Neural progenitor cell (in vitro differentiated cells): Measurements from ENCODE around the gene POLA2. TPM values are rescaled to one million over a fixed set of nuclear protein-coding genes. Genes with fewer than 3 reads are reported as not detected.

Experiments used
- DNase-seq: peaks from one replicate; pipeline ENCODE4 v3.0.0-alpha.2; 2016; ENCODE audit warnings: low spot score
- H2AFZ ChIP-seq: fragments of 200-600 bp; sonication (generic); replicated peaks from 2 replicates; pipeline ENCODE4 v1.6.1; 2016; ENCODE audit warnings: antibody characterized with exemption
- H3F3A ChIP-seq: fragments of 200-600 bp; sonication (generic); 2 replicates; pipeline ENCODE4 v1.6.1; 2016; ENCODE audit warnings: antibody characterized with exemption, low read depth
- H3K27ac ChIP-seq: fragments of 200-600 bp; sonication (generic); 2 replicates; pipeline ENCODE4 v1.5.1; 2016; ENCODE audit warnings: mild to moderate bottlenecking
- H3K27me3 ChIP-seq: fragments of 200-600 bp; sonication (generic); 2 replicates; pipeline ENCODE4 v1.6.1; 2016; ENCODE audit warnings: mild to moderate bottlenecking, moderate library complexity
- H3K36me3 ChIP-seq: fragments of 200-600 bp; sonication (generic); 2 replicates; pipeline ENCODE4 v1.5.1; 2016
- H3K4me1 ChIP-seq: fragments of 200-600 bp; sonication (generic); 2 replicates; pipeline ENCODE4 v1.6.1; 2016; ENCODE audit warnings: mixed run types
- H3K4me2 ChIP-seq: fragments of 200-600 bp; sonication (generic); 2 replicates; pipeline ENCODE4 v1.6.1; 2016
- H3K4me3 ChIP-seq: fragments of 200-600 bp; sonication (generic); 2 replicates; pipeline ENCODE4 v1.5.1; 2016
- H3K79me2 ChIP-seq: fragments of 200-600 bp; sonication (generic); 2 replicates; pipeline ENCODE4 v1.6.1; 2016; ENCODE audit warnings: low read depth
- H3K9ac ChIP-seq: fragments of 200-600 bp; sonication (generic); 2 replicates; pipeline ENCODE4 v1.6.1; 2016
- H3K9me3 ChIP-seq: fragments of 200-600 bp; sonication (generic); 2 replicates; pipeline ENCODE4 v1.5.1; 2016; ENCODE audit warnings: low read depth
- H4K20me1 ChIP-seq: fragments of 200-600 bp; sonication (generic); 2 replicates; pipeline ENCODE4 v1.6.1; 2016; ENCODE audit warnings: low read depth
- H3K27ac Mint-ChIP-seq: 3 replicates; pipeline ENCODE4 v1.8.0; 2021; ENCODE audit warnings: mixed read lengths
- H3K27me3 Mint-ChIP-seq: 2 replicates; pipeline ENCODE4 v1.8.0; 2022; ENCODE audit warnings: low read depth, mild to moderate bottlenecking, inconsistent platforms, moderate library complexity, mixed read lengths; ENCODE audit not compliant: insufficient read depth
- H3K36me3 Mint-ChIP-seq: 3 replicates; pipeline ENCODE4 v1.8.0; 2021; ENCODE audit warnings: mixed read lengths
- H3K4me1 Mint-ChIP-seq: 3 replicates; pipeline ENCODE4 v1.8.0; 2021; ENCODE audit warnings: mixed read lengths
- H3K4me3 Mint-ChIP-seq: 3 replicates; pipeline ENCODE4 v1.8.0; 2021; ENCODE audit warnings: mild to moderate bottlenecking, moderate library complexity, mixed read lengths
- H3K9me3 Mint-ChIP-seq: 3 replicates; pipeline ENCODE4 v1.8.0; 2020; ENCODE audit warnings: mixed read lengths
- EZH2 ChIP-seq: fragments of 200-600 bp; sonication (generic); IDR thresholded peaks from 2 replicates; pipeline ENCODE4 v1.6.1; 2017; ENCODE audit warnings: antibody characterized with exemption, mild to moderate bottlenecking, moderate library complexity
- EZH2phosphoT487 ChIP-seq: fragments of 200-600 bp; sonication (generic); IDR thresholded peaks from 2 replicates; pipeline ENCODE4 v1.6.1; 2017; ENCODE audit warnings: antibody characterized with exemption
- total RNA-seq: library from RNA; depleted of rRNA; stranded (reverse); fragments of >200 nt; gene quantifications from 2 replicates; pipeline ENCODE4 v1.2.3, GENCODE V29; 2015; ENCODE audit warnings: low replicate concordance
- TF ChIP-seq, protein P1 (sequence below): fragments of 200-600 bp; sonication (generic); IDR thresholded peaks from 2 replicates; pipeline ENCODE4 v1.5.1; 2017; ENCODE audit warnings: antibody characterized with exemption, mild to moderate bottlenecking

Gene POLA2
- total RNA-seq, 1 donor from 2014 or later = 33.3 TPM

DNA sequence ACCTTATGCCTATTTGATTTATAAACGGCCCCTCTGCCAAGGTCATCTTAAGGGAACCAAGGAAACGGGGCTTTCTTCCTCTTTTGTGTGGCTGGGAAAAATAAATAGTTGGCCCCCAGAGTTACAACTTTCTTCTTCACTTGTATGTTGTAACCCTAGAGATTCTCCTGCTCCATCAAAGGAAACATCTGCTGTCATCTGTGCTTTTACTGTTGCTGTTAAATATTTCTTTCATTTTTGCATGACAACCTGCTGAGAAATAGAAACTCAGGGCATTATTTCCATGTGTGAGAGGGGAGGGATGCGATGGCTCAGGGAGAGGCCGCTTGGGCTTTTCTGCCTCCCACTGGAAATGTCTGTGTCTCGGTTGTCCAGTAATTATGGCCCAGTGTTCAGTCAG, 31.1 kb downstream of the POLA2 start:
- H4K20me1 ChIP-seq = no peaks in the 10 kb centered on the region
- no peak overlapping the region for H3K27ac Mint-ChIP-seq
- no peaks in the 10 kb centered on the region for H3K27me3 ChIP-seq
- no peaks in the 10 kb centered on the region for H3K9me3 ChIP-seq
- H3K4me1 ChIP-seq = no peaks in the 10 kb centered on the region
- no peaks in the 10 kb centered on the region for H3F3A ChIP-seq
- H3K36me3 ChIP-seq = no peaks in the 10 kb centered on the region
- DNase-seq = no peak
- H3K4me3 ChIP-seq = no peak overlapping the region
- H3K9me3 Mint-ChIP-seq = no peaks in the 10 kb centered on the region
- H3K36me3 Mint-ChIP-seq = peaks cover 47% of the 10 kb centered on the region
- H3K9ac ChIP-seq = no peak overlapping the region
- no peak overlapping the region for H3K4me3 Mint-ChIP-seq
- H3K4me1 Mint-ChIP-seq = peaks cover 3% of the 10 kb centered on the region
- H3K27ac ChIP-seq = no peak overlapping the region
- TF ChIP-seq, protein P1, sequence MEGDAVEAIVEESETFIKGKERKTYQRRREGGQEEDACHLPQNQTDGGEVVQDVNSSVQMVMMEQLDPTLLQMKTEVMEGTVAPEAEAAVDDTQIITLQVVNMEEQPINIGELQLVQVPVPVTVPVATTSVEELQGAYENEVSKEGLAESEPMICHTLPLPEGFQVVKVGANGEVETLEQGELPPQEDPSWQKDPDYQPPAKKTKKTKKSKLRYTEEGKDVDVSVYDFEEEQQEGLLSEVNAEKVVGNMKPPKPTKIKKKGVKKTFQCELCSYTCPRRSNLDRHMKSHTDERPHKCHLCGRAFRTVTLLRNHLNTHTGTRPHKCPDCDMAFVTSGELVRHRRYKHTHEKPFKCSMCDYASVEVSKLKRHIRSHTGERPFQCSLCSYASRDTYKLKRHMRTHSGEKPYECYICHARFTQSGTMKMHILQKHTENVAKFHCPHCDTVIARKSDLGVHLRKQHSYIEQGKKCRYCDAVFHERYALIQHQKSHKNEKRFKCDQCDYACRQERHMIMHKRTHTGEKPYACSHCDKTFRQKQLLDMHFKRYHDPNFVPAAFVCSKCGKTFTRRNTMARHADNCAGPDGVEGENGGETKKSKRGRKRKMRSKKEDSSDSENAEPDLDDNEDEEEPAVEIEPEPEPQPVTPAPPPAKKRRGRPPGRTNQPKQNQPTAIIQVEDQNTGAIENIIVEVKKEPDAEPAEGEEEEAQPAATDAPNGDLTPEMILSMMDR = no peak
- no peak for TF ChIP-seq EZH2phosphoT487
- no peak for TF ChIP-seq EZH2
- H2AFZ ChIP-seq = no peak overlapping the region
- no peak overlapping the region for H3K4me2 ChIP-seq
- no peaks in the 10 kb centered on the region for H3K27me3 Mint-ChIP-seq
- H3K79me2 ChIP-seq = no peaks in the 10 kb centered on the region

DNA sequence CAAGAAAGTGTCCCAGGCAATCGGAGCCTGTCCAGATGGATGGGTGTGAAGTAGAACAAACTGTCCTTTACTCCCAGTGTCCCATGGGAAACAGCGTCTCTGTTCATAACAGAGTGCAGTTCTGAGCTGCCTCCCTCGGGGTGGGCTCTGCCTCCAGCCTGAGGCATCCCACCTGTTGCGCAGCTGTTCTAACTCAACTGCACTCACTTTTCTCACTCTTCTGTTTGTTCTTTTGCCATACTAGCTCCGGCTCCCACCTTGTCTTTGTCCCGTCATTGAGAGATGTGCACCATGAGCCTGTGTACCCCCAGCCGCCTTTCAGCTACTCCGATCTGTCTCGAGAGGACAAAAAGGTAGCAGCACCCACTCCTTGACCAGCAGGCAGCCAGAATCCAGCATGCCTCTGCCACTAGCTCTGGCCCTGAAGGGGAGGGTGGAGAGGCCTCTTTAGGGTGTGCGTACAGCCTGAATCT, 32.2 kb downstream of the POLA2 start:
- DNase-seq = no peak
- H3K36me3 Mint-ChIP-seq = peaks cover 46% of the 10 kb centered on the region
- Histone ChIP-seq H3K79me2 (no peaks in the 10 kb centered on the region), H2AFZ (no peak overlapping the region), H3K4me3 (no peak overlapping the region), H3K4me1 (no peaks in the 10 kb centered on the region), H3F3A (no peaks in the 10 kb centered on the region), H3K27ac (no peak overlapping the region), H3K9me3 (no peaks in the 10 kb centered on the region), H4K20me1 (no peaks in the 10 kb centered on the region), H3K36me3 (no peaks in the 10 kb centered on the region), H3K9ac (no peak overlapping the region), H3K4me2 (no peak overlapping the region), H3K27me3 (no peaks in the 10 kb centered on the region)
- no peak for TF ChIP-seq EZH2phosphoT487
- TF ChIP-seq EZH2 = no peak
- TF ChIP-seq, protein P1 = no peak
- H3K9me3 Mint-ChIP-seq = no peaks in the 10 kb centered on the region
- H3K27me3 Mint-ChIP-seq = no peaks in the 10 kb centered on the region
- H3K27ac Mint-ChIP-seq = no peak overlapping the region
- H3K4me3 Mint-ChIP-seq = no peak overlapping the region
- H3K4me1 Mint-ChIP-seq = peaks cover 9% of the 10 kb centered on the region

DNA sequence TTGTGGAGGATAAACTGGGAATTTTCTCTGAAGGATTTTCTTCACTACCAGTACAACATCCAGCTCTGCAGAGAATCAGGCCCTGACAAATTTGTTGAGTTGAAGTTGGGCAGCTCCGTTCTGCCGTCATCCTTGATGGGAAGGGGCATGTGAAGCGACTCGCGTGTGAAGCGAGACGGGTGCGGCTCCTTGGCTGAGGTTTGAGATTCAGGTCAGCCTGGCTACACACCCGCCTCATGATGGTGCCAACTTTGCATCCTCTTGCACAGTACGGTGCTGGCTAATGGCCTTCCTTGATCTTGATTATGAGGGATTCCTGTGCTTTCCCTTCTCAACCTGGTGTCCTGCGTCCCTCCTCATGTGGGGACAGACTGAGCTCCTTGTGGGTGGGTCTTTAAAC, 33.2 kb downstream of the POLA2 start:
- no peak for DNase-seq
- Mint-ChIP-seq H3K27ac (no peak overlapping the region), H3K4me1 (peaks cover 12% of the 10 kb centered on the region), H3K36me3 (peaks cover 42% of the 10 kb centered on the region), H3K9me3 (no peaks in the 10 kb centered on the region), H3K4me3 (no peak overlapping the region), H3K27me3 (no peaks in the 10 kb centered on the region)
- no peaks in the 10 kb centered on the region for H4K20me1 ChIP-seq
- no peaks in the 10 kb centered on the region for H3K4me1 ChIP-seq
- H3F3A ChIP-seq = no peaks in the 10 kb centered on the region
- H3K79me2 ChIP-seq = no peaks in the 10 kb centered on the region
- H3K9me3 ChIP-seq = no peaks in the 10 kb centered on the region
- no peak overlapping the region for H3K4me3 ChIP-seq
- no peak overlapping the region for H2AFZ ChIP-seq
- H3K27me3 ChIP-seq = no peaks in the 10 kb centered on the region
- H3K9ac ChIP-seq = no peak overlapping the region
- no peak for TF ChIP-seq EZH2phosphoT487
- TF ChIP-seq, protein P1 = no peak
- no peak overlapping the region for H3K4me2 ChIP-seq
- H3K36me3 ChIP-seq = no peaks in the 10 kb centered on the region
- no peak overlapping the region for H3K27ac ChIP-seq
